Ascending aorta (tissue), 2 donors: ENCODE results near the gene CEP97. TPM values are rescaled to one million over a fixed set of nuclear protein-coding genes. Genes with fewer than 3 reads are reported as not detected.

Source experiments
- DNase-seq, 2 donors: peaks; one replicate each; pipeline ENCODE4 v3.0.0-alpha.2; 2019; ENCODE audit warnings: low spot score in 2 of 2
- H3K27ac ChIP-seq, 2 donors: fragments of 200-600 bp; sonication (generic); one replicate each; pipeline ENCODE4 v1.5.1; 2016 to 2017; ENCODE audit warnings: mild to moderate bottlenecking in 1 of 2
- H3K27me3 ChIP-seq: fragments of 200-600 bp; sonication (generic); one replicate; pipeline ENCODE4 v1.5.1; 2017
- H3K36me3 ChIP-seq, 2 donors: fragments of 200-600 bp; sonication (generic); one replicate each; pipeline ENCODE4 v1.5.1; 2016
- H3K4me1 ChIP-seq, 2 donors: fragments of 200-600 bp; sonication (generic); one replicate each; pipeline ENCODE4 v1.5.1; 2016 to 2017; ENCODE audit warnings: mild to moderate bottlenecking in 1 of 2
- H3K4me3 ChIP-seq, 2 donors: fragments of 200-600 bp; sonication (generic); one replicate each; pipeline ENCODE4 v1.5.1; 2016 to 2017; ENCODE audit warnings: mild to moderate bottlenecking in 1 of 2
- H3K9me3 ChIP-seq, 2 donors: fragments of 200-600 bp; sonication (generic); one replicate each; pipeline ENCODE4 v1.5.1; 2016
- intact Hi-C: fragments of 100-400 bp; cut with DNase I; formaldehyde crosslinking; loops from one replicate; pipeline ENCODE4 v1.15.1; 2023
- total RNA-seq: library from RNA; depleted of rRNA; stranded (reverse); fragments of >200 nt; gene quantifications from one replicate; pipeline ENCODE4 v1.1.0, GENCODE V29; 2016
- TF ChIP-seq, protein P1 (sequence below), 3 experiments: fragments of 200-600 bp in 2 of 3; fragments of 450-650 bp in 1 of 3; sonication (generic) in 2 of 3; IDR thresholded peaks; one replicate each; pipeline ENCODE4 v1.5.1; 2016 to 2019; ENCODE audit warnings: antibody characterized with exemption in 3 of 3, mild to moderate bottlenecking in 1 of 3, moderate library complexity in 1 of 3

The CEP97 gene
- total RNA-seq, 1 donor from 2014 or later = 1.3 TPM

DNA sequence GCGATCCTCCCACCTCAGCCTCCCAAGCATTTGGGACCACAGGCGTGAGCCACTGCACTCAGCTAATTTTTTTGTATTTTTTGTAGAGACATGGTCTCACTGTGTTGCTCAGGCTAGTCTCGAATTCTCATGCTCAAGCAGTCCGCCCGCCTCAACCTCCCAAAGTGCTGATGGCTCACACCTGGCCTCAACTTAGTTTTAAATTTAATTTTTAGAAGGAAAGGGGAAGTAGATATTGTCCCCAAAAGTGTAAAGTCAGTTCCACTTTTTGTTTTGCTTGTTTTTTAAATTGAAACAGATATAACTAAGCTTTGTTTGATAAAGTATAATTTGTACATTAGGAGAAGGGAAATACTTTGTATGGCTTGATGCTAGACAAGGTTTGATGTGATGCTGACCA lies 93.6 kb downstream of the CEP97 start:
- Histone ChIP-seq H3K27me3 (no peaks in the 10 kb centered on the region), H3K4me3 (no peak overlapping the region), H3K27ac (no peak overlapping the region), H3K9me3 (no peaks in the 10 kb centered on the region), H3K36me3 (peaks cover 17 to 23% of the 10 kb centered on the region in 2 donors), H3K4me1 (peaks cover 0 to 4% of the 10 kb centered on the region in 2 donors)
- no peak for DNase-seq
- TF ChIP-seq, protein P1, sequence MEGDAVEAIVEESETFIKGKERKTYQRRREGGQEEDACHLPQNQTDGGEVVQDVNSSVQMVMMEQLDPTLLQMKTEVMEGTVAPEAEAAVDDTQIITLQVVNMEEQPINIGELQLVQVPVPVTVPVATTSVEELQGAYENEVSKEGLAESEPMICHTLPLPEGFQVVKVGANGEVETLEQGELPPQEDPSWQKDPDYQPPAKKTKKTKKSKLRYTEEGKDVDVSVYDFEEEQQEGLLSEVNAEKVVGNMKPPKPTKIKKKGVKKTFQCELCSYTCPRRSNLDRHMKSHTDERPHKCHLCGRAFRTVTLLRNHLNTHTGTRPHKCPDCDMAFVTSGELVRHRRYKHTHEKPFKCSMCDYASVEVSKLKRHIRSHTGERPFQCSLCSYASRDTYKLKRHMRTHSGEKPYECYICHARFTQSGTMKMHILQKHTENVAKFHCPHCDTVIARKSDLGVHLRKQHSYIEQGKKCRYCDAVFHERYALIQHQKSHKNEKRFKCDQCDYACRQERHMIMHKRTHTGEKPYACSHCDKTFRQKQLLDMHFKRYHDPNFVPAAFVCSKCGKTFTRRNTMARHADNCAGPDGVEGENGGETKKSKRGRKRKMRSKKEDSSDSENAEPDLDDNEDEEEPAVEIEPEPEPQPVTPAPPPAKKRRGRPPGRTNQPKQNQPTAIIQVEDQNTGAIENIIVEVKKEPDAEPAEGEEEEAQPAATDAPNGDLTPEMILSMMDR (IDR thresholded peaks at IDR 0.05) = no peak
- intact Hi-C loops = no loop called here

DNA sequence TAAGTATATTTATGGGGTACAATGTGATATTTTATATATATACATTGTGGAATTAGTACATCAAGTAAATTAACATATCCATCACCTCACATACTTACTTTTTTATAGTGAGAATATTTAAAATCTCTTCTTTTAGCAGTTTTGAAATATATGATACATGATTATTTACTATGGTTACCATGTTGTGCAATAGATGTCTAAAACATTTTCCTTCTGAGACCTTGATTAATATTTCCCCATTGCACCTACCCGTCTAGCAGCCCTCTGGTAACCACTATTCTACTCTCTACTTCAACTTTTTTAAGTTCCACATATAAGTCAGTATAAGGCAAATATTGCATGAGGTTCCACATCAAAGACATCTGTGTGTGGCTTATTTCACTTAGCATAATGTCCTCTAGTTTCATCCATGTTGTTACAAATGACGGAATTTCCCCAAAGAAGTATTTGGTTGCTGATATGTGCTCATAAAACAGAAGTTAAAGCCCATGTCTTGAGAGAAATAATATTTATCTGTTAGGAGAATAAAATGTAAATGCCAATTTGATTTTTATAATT lies 95.3 kb downstream of the CEP97 start:
- H3K27ac ChIP-seq = no peak overlapping the region
- TF ChIP-seq, protein P1 (IDR thresholded peaks at IDR 0.05) = no peak
- no peak for DNase-seq
- H3K27me3 ChIP-seq = no peaks in the 10 kb centered on the region
- H3K4me1 ChIP-seq = no peaks in the 10 kb centered on the region
- H3K4me3 ChIP-seq = no peak overlapping the region
- no peaks in the 10 kb centered on the region for H3K9me3 ChIP-seq
- intact Hi-C loops = no loop called here
- H3K36me3 ChIP-seq = peaks cover 20 to 23% of the 10 kb centered on the region in 2 donors

Other genes with a start within 250 kb of the CEP97 start
- gene SENP7, start 211.4 kb upstream of the CEP97 start, total RNA-seq = 6.1 TPM
- gene TRMT10C, start 162.7 kb upstream of the CEP97 start, total RNA-seq = 5.9 TPM
- gene PCNP, start 150.4 kb upstream of the CEP97 start, total RNA-seq = 50.8 TPM
- gene ZBTB11, start 47.5 kb upstream of the CEP97 start, total RNA-seq = 16.5 TPM
- gene RPL24, start 37.9 kb upstream of the CEP97 start, total RNA-seq = 654 TPM
- gene NXPE3, start 54.6 kb downstream of the CEP97 start, total RNA-seq = 25.8 TPM
- gene NFKBIZ, start 124.9 kb downstream of the CEP97 start, total RNA-seq = 349 TPM